HG03045 (cell line): Measurements from ENCODE around the gene HLA-DQB1.
A peak's percentile ranks its signal among the peaks of the same experiment; 100 is the strongest.
"Not testable (repeated sequence)": the region's sequence is repeated elsewhere in the genome, so short reads cannot be mapped to it uniquely, and the experiment has no call there.

Source experiments
- ATAC-seq: cut with Tn5 transposase; IDR thresholded peaks from one replicate; pipeline ENCODE4 v1.9.1; 2021; ENCODE audit warnings: mild to moderate bottlenecking, moderate library complexity; ENCODE audit not compliant: unreplicated experiment

Gene HLA-DQB1

DNA sequence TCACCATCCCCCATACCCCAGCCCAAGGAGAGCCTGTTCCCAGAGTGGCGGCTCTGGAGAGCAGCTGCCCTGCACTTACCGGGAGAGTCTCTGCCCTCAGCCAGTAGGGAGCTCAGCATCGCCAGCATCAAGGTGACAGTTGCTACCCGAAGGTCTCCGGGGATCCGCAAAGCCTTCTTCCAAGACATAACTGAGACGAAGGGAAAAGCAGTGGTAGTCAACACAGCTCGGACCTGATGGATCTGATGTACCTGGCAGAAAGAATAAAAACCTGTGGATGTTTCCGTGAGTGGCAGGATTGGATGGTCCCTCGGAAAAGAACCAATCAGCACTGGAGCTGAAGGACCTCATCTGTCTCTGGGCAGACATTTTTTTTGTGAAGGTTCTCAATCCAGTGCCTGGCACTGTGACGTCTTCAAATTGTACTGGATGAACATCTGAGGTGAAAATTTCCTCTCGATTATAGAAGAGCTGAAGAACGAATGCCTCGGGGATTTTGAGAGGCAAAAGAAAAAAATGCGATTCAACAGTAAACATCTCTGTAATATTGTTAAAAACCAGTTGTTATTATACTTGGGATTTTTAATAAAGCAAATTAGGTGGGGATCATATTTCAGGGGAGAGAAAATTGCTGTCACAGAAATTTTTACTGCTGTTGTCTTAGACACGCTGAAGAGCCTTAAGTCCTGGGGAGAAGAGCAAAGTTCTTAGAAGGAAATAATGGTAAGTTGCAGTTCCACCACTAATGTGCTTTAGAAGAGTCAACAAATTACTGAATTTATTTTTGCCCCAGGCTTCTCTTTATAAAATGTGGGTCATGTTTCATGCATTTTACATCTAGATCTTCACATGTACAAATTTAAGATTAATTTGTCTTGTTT lies at the start of gene HLA-DQB1:
Gene HLA-DQB1 (minus strand): TSS at position 238 of the 881 bp plus-strand sequence. CDS start 50 bp downstream, at position 188.
- peak; percentile 75 for ATAC-seq

DNA sequence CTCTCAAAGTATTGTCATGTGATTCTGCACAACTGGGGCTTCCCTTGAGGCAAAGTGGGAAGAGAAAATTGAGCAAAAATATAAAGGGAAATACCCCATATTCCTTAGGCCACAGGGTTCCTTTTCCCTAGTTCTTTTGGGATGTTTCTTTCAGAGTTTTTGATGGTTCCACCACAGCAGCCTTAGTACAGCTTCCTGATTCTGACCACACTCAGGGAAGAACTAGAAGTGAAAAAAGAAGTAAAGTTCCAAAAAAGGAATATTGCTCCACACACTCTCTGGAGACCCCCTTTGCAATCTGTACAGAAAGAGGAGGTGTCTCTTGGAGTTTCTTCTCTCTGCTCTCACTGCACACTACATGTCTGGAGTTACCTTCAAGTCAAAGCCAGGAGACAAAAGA lies 46.8 kb upstream of the HLA-DQB1 start:
- no peak for ATAC-seq

DNA sequence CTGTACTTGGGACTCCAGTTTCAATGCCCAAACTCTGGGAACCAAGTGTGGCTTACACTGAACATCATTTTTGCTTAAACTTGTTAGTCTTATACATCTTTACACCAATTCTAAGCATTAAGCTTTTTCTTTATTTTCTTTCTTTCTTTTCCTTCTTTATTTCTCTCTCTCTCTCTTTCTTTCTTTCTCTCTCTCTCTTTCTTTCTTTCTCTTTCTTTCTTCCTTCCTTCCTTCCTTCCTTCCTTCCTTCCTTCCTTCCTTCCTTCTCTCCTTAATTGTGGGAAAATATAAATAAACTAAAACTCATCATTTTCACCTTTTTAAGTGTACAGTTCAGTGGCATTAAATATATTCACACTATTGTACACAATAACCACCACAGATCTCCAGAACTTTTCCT lies 43.2 kb upstream of the HLA-DQB1 start:
- no peak for ATAC-seq

DNA sequence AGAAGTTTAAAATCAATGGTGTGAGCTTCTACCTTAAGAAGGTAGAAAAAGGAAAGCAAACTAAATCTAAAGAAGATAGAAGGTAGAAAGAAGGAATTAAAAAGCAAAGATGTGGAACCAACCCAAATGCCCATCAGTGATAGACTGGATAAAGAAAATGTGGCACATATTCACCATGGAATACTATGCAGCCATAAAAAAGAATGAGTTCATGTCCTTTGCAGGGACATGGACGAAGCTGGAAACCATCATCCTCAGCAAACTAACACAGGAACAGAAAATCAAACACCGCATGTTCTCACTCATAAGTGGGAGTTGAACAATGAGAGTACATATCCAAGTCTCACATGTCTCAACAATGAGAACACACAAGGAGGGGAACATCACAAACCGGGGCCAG lies 38.7 kb upstream of the HLA-DQB1 start:
- ATAC-seq = not testable (repeated sequence)

DNA sequence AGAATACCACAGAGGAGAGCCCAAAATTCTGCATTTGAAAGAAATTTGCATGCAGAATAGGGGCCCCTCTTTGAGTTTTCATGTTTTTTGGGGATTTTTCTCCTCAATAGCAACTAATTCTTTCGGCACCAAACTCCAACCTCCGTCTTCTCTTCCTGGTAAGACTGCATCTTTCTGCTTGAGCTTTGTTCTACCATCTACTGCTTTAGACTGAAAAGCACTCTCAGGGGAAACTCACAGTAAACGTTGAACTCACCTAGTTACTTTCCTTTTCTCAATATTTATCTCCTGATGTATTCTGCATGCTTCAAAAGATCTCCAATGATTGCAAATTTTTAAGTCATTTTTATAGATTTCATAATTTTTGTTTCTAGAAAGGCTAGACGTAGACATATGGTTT lies 36.9 kb upstream of the HLA-DQB1 start:
- no peak for ATAC-seq

DNA sequence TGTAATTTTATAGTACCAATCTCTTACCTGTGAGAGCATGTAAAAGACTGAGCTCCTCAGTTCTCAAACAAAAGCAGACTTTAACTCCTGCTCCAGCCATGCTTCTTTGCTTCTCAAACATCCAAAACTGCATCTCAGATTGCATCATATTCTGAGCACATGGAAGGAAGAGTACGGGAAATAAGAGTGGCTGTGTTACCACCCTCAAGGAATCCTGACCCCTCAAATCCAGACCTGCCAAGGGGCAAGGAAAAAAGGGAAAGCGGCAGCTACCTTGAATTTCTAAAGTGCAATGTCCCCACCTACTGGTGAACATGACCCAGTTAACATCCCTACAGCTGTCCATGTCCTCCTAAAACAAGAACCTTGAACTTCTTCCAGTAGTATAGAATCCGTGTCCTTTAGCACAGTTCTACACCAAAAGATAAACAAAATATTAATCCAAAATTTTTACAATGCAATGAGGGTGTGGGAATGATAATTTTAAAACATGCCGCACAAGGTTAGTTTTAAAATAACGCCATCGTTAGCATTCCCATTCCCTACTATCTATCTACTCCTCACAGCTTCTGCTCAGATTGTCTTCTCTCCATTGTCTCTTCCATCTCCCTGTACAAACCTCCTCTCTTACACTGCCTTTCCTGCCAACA lies 34.1 kb upstream of the HLA-DQB1 start:
- no peak for ATAC-seq

DNA sequence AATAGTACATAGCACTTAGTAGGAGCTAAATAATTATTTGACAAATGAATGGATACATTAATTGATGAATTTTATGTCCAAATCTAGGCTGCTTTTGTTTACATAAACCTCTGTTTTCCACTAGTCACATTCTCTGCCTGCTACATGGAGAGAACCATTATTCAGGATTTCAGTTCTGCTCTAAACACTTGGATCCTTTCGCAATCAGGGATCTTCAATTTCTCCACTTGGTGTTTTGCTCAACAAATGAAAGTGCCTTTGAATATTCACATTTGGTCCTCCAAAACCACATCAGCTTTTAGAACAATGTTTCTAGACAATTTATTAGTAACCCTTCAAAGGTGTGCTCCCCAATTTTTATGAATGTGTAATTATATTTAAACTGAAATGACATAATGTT lies 30.6 kb upstream of the HLA-DQB1 start:
- ATAC-seq = no peak

DNA sequence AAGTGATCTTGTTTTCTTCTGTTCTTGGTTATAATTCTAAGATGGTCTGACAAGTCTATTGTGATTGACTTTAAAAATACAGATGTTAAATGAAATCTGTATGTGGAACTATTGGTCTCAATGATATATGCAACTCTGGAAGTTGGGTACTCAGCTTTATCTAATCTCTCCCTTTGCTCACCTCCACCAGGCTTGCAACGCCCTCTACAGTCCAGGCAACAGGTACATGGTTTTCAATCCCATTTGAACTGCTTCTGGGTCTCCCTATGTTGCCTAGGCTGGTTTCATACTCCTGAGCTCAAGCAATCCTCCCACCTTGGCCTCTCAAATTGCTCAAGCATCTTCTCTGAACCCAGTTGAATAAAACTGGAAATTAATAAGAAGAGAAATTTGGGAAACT lies 25.6 kb upstream of the HLA-DQB1 start:
- no peak for ATAC-seq

DNA sequence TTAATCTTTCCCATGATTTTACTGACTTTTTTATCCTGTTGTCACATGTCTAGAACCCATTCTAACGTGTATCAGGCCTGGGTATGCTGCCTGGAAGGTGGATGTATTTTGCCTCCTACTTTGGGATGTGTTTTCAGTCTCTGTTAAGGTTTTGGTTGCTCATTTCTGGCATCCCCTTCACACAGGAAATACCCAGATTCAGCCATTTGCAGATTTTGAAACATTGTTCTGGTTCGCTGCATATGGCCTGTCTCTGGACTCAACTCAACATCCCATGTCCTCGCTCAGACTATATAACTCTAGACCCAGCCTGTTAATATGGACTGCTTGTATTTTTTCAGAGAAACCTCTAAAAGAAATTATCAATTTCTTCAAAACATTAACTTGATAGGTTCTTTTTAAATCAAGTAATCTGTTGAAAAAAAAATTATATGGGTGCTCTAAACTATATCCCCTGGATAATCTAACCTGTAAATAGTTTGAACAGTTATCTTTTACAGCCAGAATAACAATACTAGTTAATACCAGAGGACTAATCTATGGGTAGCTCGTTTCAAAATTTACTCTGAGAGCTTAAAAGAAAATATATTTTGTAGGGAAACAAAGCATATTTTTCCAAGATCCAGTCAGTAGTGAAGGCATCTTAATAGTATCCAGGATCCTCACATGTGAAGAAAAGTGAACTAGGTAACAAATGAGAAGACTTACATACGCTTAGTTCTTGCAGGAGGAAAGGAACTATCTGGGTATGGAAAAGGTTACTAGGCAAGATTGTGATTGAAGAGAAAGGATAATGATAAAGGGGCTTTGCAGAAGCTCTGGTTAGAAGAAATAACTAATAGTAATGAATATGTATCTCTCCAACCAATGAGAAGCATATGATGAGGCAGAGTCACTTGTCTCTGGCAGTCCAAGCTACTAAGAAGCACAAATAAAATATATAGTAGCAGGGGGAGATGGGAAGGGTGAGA lies 23.4 kb upstream of the HLA-DQB1 start:
- ATAC-seq = no peak

DNA sequence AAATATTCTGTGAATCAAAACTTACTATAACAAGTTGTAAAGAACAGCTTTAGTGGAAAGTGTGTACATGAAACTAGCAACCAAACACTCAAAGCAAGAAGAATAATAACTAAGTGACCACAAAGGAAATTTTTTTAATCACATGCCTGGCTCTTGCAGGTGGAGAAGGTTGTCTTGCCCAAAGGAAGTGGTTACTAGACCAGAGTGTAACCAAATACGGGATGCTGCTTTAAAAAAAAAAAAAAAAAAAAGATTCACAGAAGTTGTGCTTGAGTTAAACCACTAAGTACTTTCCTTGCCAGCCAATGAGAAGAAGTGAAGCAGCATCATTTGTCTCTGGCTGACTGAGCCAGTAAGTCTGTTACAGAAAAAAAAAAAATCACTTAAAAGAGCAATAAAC lies 19.1 kb upstream of the HLA-DQB1 start:
- ATAC-seq = peak; percentile 65

DNA sequence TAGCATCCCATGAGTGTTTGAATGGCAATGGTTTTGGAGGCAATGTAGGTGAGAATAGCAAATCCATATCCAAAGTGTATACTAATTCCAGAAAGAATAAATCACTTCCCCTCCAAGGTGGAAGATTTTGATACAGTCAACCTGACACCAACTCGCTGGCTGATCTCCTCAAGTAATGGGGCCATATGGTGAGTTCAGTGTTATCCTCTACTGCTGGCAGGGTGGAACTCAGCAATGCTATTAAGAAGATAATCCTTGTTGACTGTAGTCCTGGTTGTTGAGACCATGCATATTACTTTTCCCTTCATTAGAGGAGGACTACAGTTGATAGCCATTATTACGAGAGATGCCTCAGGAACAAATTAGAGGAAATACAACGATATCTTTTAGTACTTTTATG lies 17.8 kb upstream of the HLA-DQB1 start:
- no peak for ATAC-seq

DNA sequence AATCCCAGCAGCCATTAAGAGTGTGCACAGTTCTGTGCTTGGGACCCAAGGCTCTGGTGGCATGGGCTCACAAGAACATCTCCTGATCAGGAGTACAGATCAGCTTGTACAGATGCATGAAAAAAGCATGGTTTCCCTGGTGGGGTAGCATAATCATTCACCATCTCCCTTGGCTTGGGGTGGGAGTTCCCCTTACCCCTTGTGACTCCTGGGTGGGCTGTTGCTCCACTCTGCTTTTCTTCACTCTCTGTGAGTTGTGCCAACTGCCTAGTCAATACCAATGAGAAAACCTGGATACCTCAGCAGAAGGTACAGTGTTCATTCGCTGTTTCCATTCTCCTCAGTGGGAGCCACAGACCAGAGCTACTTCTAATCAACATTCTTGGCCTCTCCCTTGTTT lies 13.6 kb upstream of the HLA-DQB1 start:
- no peak for ATAC-seq

DNA sequence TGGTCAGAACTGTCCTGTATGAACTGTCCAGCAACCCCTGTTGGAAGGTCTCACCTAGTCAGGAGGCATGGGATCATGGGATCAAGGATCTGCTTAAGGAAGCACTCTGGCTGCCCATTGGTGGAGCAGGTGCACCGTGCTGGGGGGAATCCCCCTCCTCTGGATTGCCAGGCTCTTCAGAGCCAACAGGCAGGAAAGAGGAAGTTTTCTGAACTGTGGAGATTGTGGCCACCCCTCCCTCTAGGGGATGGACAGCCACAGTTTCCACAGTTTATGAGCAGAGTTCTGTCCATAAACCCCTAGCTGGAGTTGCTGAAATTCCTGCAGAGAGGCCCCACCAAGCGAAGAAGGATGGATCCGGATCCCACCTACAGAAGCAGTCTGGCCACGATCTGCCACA lies 13.0 kb upstream of the HLA-DQB1 start:
- ATAC-seq = no peak

DNA sequence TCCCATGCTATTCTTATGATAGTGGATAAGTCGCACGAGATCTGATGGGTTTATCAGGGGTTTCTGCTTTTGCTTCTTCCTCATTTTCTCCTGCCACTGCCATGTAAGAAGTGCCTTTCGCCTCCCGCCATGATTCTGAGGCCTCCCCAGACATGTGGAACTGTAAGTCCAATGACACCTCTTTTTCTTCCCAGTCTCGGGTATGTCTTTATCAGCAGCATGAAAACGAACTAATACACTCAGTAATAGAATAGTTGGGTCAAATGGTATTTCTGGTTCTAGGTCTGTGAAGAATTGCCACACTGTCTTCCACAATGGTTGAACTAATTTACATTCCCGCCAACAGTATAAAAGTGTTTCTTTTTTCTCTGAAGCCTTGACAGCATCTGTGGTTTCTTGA lies 7.7 kb upstream of the HLA-DQB1 start:
- ATAC-seq = not testable (repeated sequence)

DNA sequence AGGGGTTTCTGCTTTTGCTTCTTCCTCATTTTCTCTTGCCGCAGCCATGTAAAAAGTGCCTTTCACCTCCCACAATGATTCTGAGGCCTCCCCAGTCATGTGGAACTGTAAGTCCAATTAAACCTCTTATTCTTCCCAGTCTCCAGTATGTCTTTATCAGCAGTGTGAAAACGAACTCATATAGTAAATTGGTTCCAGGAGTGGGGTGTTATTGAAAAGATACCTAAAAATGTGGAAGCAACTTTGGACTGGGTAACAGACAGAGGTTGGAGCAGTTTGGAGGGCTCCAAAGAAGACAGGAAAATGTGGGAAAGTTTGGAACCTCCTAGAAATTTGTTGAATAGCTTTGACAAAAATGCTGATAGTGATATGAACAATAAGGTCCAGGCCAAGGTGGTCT lies 5.5 kb upstream of the HLA-DQB1 start:
- ATAC-seq = not testable (repeated sequence)

DNA sequence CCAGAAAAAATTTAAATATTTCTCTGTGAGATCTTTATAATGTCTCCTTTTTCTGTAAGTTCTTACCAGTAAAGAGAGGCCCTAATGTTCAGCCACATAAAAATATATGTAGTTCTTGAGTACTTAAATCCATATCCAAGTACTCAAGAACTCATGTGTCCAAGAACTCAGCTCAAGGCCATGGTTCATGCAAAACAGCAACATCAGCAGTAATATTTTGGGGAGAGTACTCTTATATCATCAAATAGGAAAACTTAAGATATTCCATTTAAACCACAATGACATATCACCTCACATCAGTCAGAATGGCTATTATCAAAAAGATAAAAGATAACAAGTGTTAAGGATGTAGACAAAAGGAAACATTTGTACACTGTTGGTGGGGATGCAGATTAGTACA lies 3.4 kb upstream of the HLA-DQB1 start:
- no peak for ATAC-seq

DNA sequence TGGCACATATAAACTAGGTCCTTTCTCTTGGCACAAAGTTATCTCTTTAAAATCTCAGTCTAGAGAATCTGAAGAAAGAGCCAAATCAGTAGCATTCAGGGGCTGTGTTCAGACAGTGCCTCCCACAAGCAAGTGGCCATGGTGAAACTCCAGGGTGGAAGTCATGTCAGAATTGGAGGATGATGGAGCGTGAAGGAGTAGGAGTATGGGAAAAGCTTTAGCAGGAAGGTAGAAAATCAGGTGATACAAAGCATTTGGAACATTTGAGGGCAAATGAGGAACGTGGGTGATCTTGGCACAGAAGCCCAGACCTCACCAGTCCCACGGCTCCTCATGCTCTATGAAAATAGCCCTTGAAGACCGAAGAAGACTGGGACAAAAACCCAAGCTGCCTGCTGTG lies 2.8 kb upstream of the HLA-DQB1 start:
- no peak for ATAC-seq

DNA sequence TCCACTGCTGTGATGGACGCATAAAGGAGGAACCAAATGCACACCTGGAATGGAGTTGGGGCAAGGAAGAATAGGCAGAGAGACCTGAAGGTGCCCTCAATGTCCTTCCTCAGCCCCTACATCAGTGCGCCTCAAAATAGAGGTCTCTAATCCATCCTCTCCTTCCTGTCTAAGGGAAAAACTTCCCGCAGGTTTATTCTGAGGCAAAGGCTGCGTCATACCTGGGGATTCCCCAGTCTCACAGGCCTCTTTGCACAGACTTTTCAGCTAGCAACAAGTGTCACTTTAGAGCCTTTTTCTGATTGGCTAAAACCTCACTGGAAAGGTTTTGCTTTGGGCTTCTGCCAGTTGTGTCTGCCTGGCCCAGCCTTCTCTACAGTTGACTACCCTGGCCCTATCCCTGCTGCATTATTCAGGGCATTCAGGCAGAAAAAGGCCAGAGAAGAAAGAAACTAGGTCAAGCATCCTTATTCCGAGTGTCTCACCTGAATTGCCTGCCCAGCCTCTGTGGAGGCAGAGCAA lies 1.8 kb upstream of the HLA-DQB1 start:
- peak; percentile 62 for ATAC-seq

DNA sequence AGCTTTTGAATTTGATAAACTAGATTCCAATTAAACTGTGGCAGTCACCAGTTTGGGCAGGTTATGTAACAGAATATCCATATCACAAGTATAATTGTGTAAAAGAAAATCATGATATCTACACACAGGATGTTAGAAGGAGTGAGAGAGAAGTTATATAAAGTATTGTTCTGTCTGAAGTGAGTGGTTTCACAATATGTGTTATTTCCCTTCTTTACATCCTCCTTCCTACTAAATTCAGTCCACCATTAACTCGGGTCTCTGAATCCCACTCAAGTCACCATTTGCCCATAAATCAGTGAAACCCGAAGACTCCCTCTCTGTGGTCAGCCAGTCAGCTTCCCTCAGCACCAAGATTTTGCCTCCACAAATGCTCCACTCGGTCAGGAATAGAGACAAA lies 796 bp downstream of the HLA-DQB1 start:
- ATAC-seq = no peak

DNA sequence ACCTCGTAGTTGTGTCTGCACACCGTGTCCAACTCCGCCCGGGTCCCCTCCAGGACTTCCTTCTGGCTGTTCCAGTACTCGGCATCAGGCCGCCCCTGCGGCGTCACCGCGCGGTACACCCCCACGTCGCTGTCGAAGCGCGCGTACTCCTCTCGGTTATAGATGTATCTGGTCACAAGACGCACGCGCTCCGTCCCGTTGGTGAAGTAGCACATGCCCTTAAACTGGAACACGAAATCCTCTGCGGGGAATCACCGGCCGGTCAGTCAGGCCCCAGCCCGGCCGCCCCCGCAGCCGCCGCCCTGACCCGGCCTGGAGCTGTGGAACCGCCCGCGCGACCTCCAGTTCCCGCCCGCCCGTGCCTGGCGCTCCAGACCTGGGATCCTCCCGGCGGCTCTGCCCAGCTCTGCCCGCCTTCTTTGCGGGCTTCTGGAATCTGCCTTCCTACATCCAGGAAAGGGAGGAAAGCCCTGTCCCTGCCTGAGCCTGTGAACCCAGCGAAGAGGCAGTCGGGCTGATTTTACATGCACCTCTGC lies 1.6 kb downstream of the HLA-DQB1 start:
- no peak for ATAC-seq

DNA sequence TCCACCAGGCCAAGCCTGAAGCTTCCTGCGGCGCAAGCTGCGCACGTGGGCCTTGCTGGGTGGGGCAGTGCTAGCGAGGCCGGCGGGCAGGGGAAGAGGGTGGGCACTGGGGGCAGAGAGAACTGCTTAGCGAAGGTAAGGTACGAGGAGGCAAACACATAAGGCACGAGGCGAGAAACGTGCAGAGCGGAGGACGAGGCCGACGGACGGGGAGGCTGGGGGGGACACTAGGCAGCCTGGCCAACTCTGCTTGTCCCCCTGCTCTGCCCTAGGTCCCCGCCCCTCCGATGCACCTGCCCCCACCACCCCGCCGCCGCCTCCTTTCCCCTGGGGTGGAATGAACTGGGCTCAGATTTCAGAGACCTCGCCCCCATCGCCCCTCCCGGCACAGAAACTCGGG lies 2.1 kb downstream of the HLA-DQB1 start:
- ATAC-seq = no peak
